Heart left ventricle (tissue), 16 donors: ENCODE data around the gene NFE2L3. TPM values are rescaled to one million over a fixed set of nuclear protein-coding genes. Genes with fewer than 3 reads are reported as not detected.

Experiments
- ATAC-seq, 4 donors: fragments of 200-7000 bp; cut with Tn5 transposase; one replicate each; pipeline ENCODE4 v1.9.1; 2020 to 2022; ENCODE audit warnings: moderate library complexity in 4 of 4, mild to moderate bottlenecking in 3 of 4, moderate number of reproducible peaks in 1 of 4
- DNase-seq, 5 donors: peaks; one replicate each; pipeline ENCODE4 v3.0.0-alpha.2; 2020
- H3K27ac ChIP-seq, 12 donors: fragments of 200-600 bp; sonication (generic) in 4 of 12; one replicate each; pipeline versions ENCODE4 v1.5.0 to v1.8.0; 2016 to 2022; ENCODE audit warnings: mild to moderate bottlenecking in 2 of 12
- H3K27me3 ChIP-seq, 9 donors: fragments of 200-600 bp; sonication (generic) in 2 of 9; one replicate each; pipeline versions ENCODE4 v1.5.1 to v1.8.0; 2016 to 2022; ENCODE audit warnings: mild to moderate bottlenecking in 3 of 9
- H3K36me3 ChIP-seq, 9 donors: fragments of 200-600 bp; sonication (generic) in 2 of 9; one replicate each; pipeline versions ENCODE4 v1.5.0 to v1.8.0; 2018 to 2022; ENCODE audit warnings: mild to moderate bottlenecking in 2 of 9
- H3K4me1 ChIP-seq, 12 donors: fragments of 200-600 bp; sonication (generic) in 4 of 12; one replicate each; pipeline versions ENCODE4 v1.5.0 to v1.8.0; 2016 to 2022; ENCODE audit warnings: mild to moderate bottlenecking in 3 of 12
- H3K4me3 ChIP-seq, 12 donors: fragments of 200-600 bp; sonication (generic) in 4 of 12; one replicate each; pipeline versions ENCODE4 v1.5.0 to v1.8.0; 2017 to 2022; ENCODE audit warnings: mild to moderate bottlenecking in 9 of 12, moderate library complexity in 4 of 12
- H3K9me3 ChIP-seq, 12 donors: fragments of 200-600 bp; sonication (generic) in 4 of 12; one replicate each; pipeline versions ENCODE4 v1.5.0 to v1.8.0; 2016 to 2022; ENCODE audit warnings: mild to moderate bottlenecking in 1 of 12
- CTCF ChIP-seq, 12 donors: fragments of 200-600 bp; sonication (generic) in 4 of 12; IDR thresholded peaks; one replicate each; pipeline versions ENCODE4 v1.5.0 to v1.8.0; 2018 to 2022; ENCODE audit warnings: antibody characterized with exemption in 12 of 12, mild to moderate bottlenecking in 5 of 12
- POLR2A ChIP-seq, 2 donors: fragments of 450-650 bp; IDR thresholded peaks; one replicate each; pipeline ENCODE4 v1.6.1; 2017; ENCODE audit warnings: antibody characterized with exemption in 2 of 2, mild to moderate bottlenecking in 2 of 2, moderate library complexity in 2 of 2
- WGBS, 4 donors: extraction: QIAGEN DNeasy Blood & Tissue Kit in 2 of 4; methylation state at CpG; one replicate each; pipeline versions ENCODE4 v1.1.5 to v1.1.7; 2013 to 2018; 5-methylcytosine and 5-hydroxymethylcytosine counted together
- intact Hi-C, 10 donors: fragments of 100-400 bp; cut with DNase I; formaldehyde crosslinking; loops; one replicate each; pipeline versions ENCODE4 v1.11.1 to v1.14.2; 2022
- long read RNA-seq, 3 donors: library from polyadenylated mRNA; unstranded; transcript quantifications; one replicate each; pipeline ENCODE4 v2.0.0, GENCODE V29; 2020 to 2021
- polyA plus RNA-seq, 2 donors: library from polyadenylated mRNA; stranded (reverse); fragments of 200-250 nt; gene quantifications; one replicate each; pipeline ENCODE4 v1.2.3, GENCODE V29; 2013
- total RNA-seq, 9 donors: library from RNA; depleted of rRNA in 2 of 9; stranded (reverse); fragments of >200 nt in 2 of 9; fragmentation: NEBNext Ultra II Directional in 3 of 9; extraction: Animal tissue kit (Norgen Biotek cat#: 25700) in 3 of 9; gene quantifications; one replicate each; pipeline versions ENCODE4 v1.1.0 to v1.2.4, GENCODE V29; 2016 to 2023
- donor health status: ischemic (EF 13 %, LVEDD 7.1; RV severe dilation, severe dysfunction).
- donor health status: healthy with polysubstance abuse.
- donor health status: DM: no; HTN: yes; CAD: no.
- donor health status: DM: no; HTN: no; CAD: no.
- donor health status: ischemic (EF 25% LVEDD 6.9; RV normal size, moderate dysfunction).
- donor health status: ischemic (EF 25% LVEDD 5.7; RV mildly dilated, moderate dysfunction).
- donor health status: healthy.
- donor health status: DM: yes; HTN: yes; CAD: no.
- donor health status: ischemic (EF 35%, LVEDD 5.7; RV mildly dilated, moderate dysfunction).
- donor health status: nonischemic (EF 11% LVEDD 7.7; RV severe dilation, severe dysfunction).
- donor health status: DM: yes; HTN: yes; CAD: no.
- donor health status: PGD.
- donor health status: ischemic (EF 29% LVEDD 5.4; RV normal size, mild dysfunction).
- donor health status: nonischemic (EF 23%, LVEDD 6.1; RV moderate dilation, normal function).

The NFE2L3 gene, protein sequence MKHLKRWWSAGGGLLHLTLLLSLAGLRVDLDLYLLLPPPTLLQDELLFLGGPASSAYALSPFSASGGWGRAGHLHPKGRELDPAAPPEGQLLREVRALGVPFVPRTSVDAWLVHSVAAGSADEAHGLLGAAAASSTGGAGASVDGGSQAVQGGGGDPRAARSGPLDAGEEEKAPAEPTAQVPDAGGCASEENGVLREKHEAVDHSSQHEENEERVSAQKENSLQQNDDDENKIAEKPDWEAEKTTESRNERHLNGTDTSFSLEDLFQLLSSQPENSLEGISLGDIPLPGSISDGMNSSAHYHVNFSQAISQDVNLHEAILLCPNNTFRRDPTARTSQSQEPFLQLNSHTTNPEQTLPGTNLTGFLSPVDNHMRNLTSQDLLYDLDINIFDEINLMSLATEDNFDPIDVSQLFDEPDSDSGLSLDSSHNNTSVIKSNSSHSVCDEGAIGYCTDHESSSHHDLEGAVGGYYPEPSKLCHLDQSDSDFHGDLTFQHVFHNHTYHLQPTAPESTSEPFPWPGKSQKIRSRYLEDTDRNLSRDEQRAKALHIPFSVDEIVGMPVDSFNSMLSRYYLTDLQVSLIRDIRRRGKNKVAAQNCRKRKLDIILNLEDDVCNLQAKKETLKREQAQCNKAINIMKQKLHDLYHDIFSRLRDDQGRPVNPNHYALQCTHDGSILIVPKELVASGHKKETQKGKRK
- 1 to 10 TPM in 7 of 9 donors, under 1 TPM in 2; 0.75 to 5.6 (median 1.8) TPM for total RNA-seq
- polyA plus RNA-seq: 1 to 10 TPM; 1.1 to 1.8 TPM
- long read RNA-seq, donor 1, partial matches to known transcripts: 0 of 2 reads
- long read RNA-seq, donor 1, other reads (novel, unspliced or antisense): 0 of 2 reads
- long read RNA-seq, donor 2: 0 reads
- long read RNA-seq, donor 3, transcript NFE2L3-201 (4 exons, 3,686 nt): major isoform, 5 of 5 reads
- long read RNA-seq, donor 3, partial matches to known transcripts: 0 of 5 reads
- long read RNA-seq, donor 3, other reads (novel, unspliced or antisense): 0 of 5 reads

DNA sequence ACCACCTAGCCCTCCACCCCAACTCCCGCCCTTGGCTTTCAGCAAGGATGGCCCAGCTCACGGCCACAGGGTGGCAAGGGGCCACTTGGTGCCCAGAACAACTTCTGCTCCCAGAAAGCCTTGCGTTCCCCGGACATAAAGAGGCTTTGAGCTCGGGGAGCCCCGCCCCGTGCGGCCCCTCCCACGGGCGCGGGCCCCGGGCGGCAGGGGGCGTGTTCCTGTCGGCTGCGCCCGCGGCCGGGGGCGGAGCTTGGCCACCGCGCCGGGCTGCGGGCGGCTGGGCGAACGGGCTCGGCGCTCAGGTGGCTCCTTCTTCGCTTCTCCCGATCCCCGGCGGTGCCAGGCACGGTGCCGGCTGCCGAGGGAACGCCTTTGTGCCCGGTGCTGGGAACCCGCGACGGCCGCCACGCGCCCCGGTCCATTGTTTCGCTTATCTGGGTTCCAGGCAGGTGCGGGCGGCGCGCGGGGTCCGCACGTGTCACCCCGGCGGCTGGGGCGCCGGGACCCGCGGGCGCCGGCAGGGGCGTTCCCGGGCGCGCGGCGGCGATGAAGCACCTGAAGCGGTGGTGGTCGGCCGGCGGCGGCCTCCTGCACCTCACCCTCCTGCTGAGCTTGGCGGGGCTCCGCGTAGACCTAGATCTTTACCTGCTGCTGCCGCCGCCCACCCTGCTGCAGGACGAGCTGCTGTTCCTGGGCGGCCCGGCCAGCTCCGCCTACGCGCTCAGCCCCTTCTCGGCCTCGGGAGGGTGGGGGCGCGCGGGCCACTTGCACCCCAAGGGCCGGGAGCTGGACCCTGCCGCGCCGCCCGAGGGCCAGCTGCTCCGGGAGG is at the start of gene NFE2L3:
Gene NFE2L3 (plus strand): TSS at position 246 of the 829 bp plus-strand sequence. CDS start 301 bp downstream, at position 547.
- H3K27ac ChIP-seq: peak within 1 kb of the TSS in 1 of 12 donors; percentile 60
- intact Hi-C loops: loop anchor here in 1 of 10 donors (2.0 kb wide), 1 partner anchor 47 kb away; no protein-coding TSS in a partner anchor
- ATAC-seq (peak in 3 of 4 donors; percentile 84 to 89 (median 87)), DNase-seq (peak; percentile 66 to 88 (median 75))
- H3K9me3 ChIP-seq: no peaks in the 10 kb centered on the region
- peaks cover 0 to 32% (median 19%) of the 10 kb centered on the region in 9 donors for H3K27me3 ChIP-seq
- H3K4me3 ChIP-seq: peak within 1 kb of the TSS; percentile 38 to 76 (median 57)
- H3K4me1 ChIP-seq: peaks cover 0 to 43% (median 0%) of the 10 kb centered on the region in 12 donors
- TF ChIP-seq POLR2A (IDR thresholded peaks at IDR 0.05) (peak in 1 of 2 donors; percentile 25), CTCF (IDR thresholded peaks at IDR 0.05) (peak in 5 of 12 donors; percentile 7 to 35 (median 24))
- H3K36me3 ChIP-seq: no peaks in the 10 kb centered on the region
- 1 to 2% (median 1%) methylated on average over 18 to 95 of the region's 95 CpGs for WGBS, 4 donors

DNA sequence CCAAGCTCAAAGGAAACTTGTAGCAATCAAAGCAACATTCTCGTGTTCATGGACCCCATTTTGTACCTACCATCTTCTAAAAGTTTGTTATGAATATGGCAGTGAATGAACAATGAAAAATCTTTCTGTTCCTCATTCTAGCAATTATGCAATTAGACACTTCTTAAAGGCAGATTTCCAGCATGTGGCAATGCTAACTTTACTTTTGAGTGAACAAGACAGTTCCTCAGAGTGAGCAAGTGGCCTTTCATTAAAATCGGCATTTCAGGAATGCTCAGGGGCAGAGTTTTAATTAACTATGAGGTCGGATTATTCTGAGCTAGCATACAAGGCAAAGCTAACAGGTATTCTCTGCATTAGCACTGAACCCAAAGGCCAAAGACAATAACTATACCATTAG is 48.4 kb upstream of the NFE2L3 start:
- TF ChIP-seq CTCF (IDR thresholded peaks at IDR 0.05) (no peak), POLR2A (IDR thresholded peaks at IDR 0.05) (no peak)
- no peak overlapping the region for H3K4me3 ChIP-seq
- no peaks in the 10 kb centered on the region for H3K4me1 ChIP-seq
- ATAC-seq (no peak), DNase-seq (no peak)
- intact Hi-C loops: no loop called here
- H3K27me3 ChIP-seq: peaks cover 0 to 14% (median 0%) of the 10 kb centered on the region in 9 donors
- WGBS, 4 donors: 69 to 84% (median 83%) methylated on average over 3 of the region's 3 CpGs
- H3K36me3 ChIP-seq: no peaks in the 10 kb centered on the region
- H3K9me3 ChIP-seq: no peaks in the 10 kb centered on the region
- peak overlapping the region in 1 of 12 donors; percentile 52 for H3K27ac ChIP-seq

GRCh38 chr7:26105236-26105635 is 46.8 kb upstream of the NFE2L3 start:
- Histone ChIP-seq H3K27ac (no peak overlapping the region), H3K9me3 (no peaks in the 10 kb centered on the region), H3K27me3 (peaks cover 0 to 14% (median 0%) of the 10 kb centered on the region in 9 donors), H3K4me1 (no peaks in the 10 kb centered on the region), H3K4me3 (no peak overlapping the region), H3K36me3 (no peaks in the 10 kb centered on the region)
- intact Hi-C loops: no loop called here
- TF ChIP-seq POLR2A (IDR thresholded peaks at IDR 0.05): no peak
- TF ChIP-seq CTCF (IDR thresholded peaks at IDR 0.05): no peak
- 69 to 93% (median 78%) methylated on average over 1 of the region's 1 CpG for WGBS, 4 donors
- no peak for DNase-seq
- no peak for ATAC-seq
